Measurements from ENCODE around the gene IGSF8.

GRCh38 chr1:160070243-160071163 is 27.9 kb downstream of the IGSF8 start:
- TF ChIP-seq CTCF (IDR thresholded peaks at IDR 0.05) (no peak), POLR2A (IDR thresholded peaks at IDR 0.05) (no peak)

Data from vagina (tissue), 2 donors.